Spinal cord (tissue), 10 donors: ENCODE data around the gene AGBL3. TPM values are rescaled to one million over a fixed set of nuclear protein-coding genes. Genes with fewer than 3 reads are reported as not detected.

Experiments
- DNase-seq, 6 donors: peaks; one replicate each; pipeline versions ENCODE4 v3.0.0 to v3.0.0-alpha.2; 2013 to 2015; ENCODE audit warnings: low spot score in 6 of 6, low read depth in 4 of 6
- H3K27ac ChIP-seq: one replicate; pipeline ENCODE4 v1.5.1; 2013; ENCODE audit warnings: low read depth, low read length, control low read depth
- H3K27me3 ChIP-seq: one replicate; pipeline ENCODE4 v1.6.1; 2013; ENCODE audit warnings: low read length; ENCODE audit not compliant: control insufficient read depth, insufficient read depth
- H3K36me3 ChIP-seq: one replicate; pipeline ENCODE4 v1.6.1; 2013; ENCODE audit warnings: low read length; ENCODE audit not compliant: control insufficient read depth, insufficient read depth
- H3K4me1 ChIP-seq: one replicate; pipeline ENCODE4 v1.6.1; 2013; ENCODE audit warnings: low read length; ENCODE audit not compliant: control insufficient read depth, insufficient read depth
- H3K4me3 ChIP-seq: one replicate; pipeline ENCODE4 v1.5.1; 2013; ENCODE audit warnings: low read depth, low read length, control low read depth
- H3K9me3 ChIP-seq: one replicate; pipeline ENCODE4 v1.6.1; 2013; ENCODE audit warnings: low read length; ENCODE audit not compliant: control insufficient read depth, insufficient read depth
- WGBS: methylation state at CpG from one replicate; pipeline ENCODE4 v1.1.5; 2013; ENCODE audit warnings: missing lambda C conversion rate; ENCODE audit not compliant: insufficient coverage; 5-methylcytosine and 5-hydroxymethylcytosine counted together
- polyA plus RNA-seq, 2 donors: library from polyadenylated mRNA; unstranded; fragments of 120-200 nt; gene quantifications; one replicate each; pipeline ENCODE4 v1.2.1, GENCODE V29; 2013; ENCODE audit not compliant: insufficient read length in 2 of 2
- total RNA-seq, 2 donors: library from RNA; depleted of rRNA in 1 of 2; stranded (reverse); fragments of 120-200 nt in 1 of 2; fragments of >200 nt in 1 of 2; gene quantifications; one replicate each; pipeline versions ENCODE4 v1.2.3 to v1.2.4, GENCODE V29; 2013 to 2014
- donor health status: healthy.

The AGBL3 gene
- total and polyA plus RNA-seq, 4 donors = 5.5 to 8.3 (median 6.8) TPM

- DNase-seq = no peak
- H3K4me3 ChIP-seq = no peak overlapping the region
- WGBS = 95% methylated on average over 2 of the region's 2 CpGs
- H3K9me3 ChIP-seq = peaks cover 6% of the 10 kb centered on the region
- H3K27me3 ChIP-seq = no peaks in the 10 kb centered on the region
- no peaks in the 10 kb centered on the region for H3K36me3 ChIP-seq
- H3K4me1 ChIP-seq = no peaks in the 10 kb centered on the region
- no peak overlapping the region for H3K27ac ChIP-seq
These were observed 164.8 kb downstream of the AGBL3 start for GRCh38 chr7:135151132-135151531.

GRCh38 chr7:135151533-135151932 is 165.2 kb downstream of the AGBL3 start:
- Histone ChIP-seq H3K36me3 (no peaks in the 10 kb centered on the region), H3K4me1 (no peaks in the 10 kb centered on the region), H3K27ac (no peak overlapping the region), H3K4me3 (no peak overlapping the region), H3K27me3 (no peaks in the 10 kb centered on the region), H3K9me3 (peaks cover 6% of the 10 kb centered on the region)
- 85% methylated on average over 6 of the region's 6 CpGs for WGBS
- DNase-seq = no peak

- no CpG with 5 or more reads among the region's 1 CpG for WGBS
- no peak for DNase-seq
- no peak overlapping the region for H3K27ac ChIP-seq
These were observed 166.1 kb downstream of the AGBL3 start for GRCh38 chr7:135152442-135152841.

GRCh38 chr7:135154734-135155133 is 168.4 kb downstream of the AGBL3 start:
- peaks cover 3% of the 10 kb centered on the region for H3K36me3 ChIP-seq
- H3K27me3 ChIP-seq = no peaks in the 10 kb centered on the region
- peaks cover 10% of the 10 kb centered on the region for H3K4me1 ChIP-seq
- WGBS = no CpG with 5 or more reads among the region's 1 CpG
- peaks cover 6% of the 10 kb centered on the region for H3K9me3 ChIP-seq
- H3K4me3 ChIP-seq = no peak overlapping the region
- DNase-seq = no peak
- H3K27ac ChIP-seq = no peak overlapping the region

More at GRCh38 chr7:135152442-135152841, 166.1 kb downstream of the AGBL3 start:
- no peaks in the 10 kb centered on the region for H3K36me3 ChIP-seq
- H3K27me3 ChIP-seq = no peaks in the 10 kb centered on the region
- no peak overlapping the region for H3K4me3 ChIP-seq
- peaks cover 6% of the 10 kb centered on the region for H3K9me3 ChIP-seq
- no peaks in the 10 kb centered on the region for H3K4me1 ChIP-seq

- peaks cover 10% of the 10 kb centered on the region for H3K4me1 ChIP-seq
- WGBS = no CpG with 5 or more reads among the region's 1 CpG
These were observed 170.0 kb downstream of the AGBL3 start for GRCh38 chr7:135156290-135156689.

GRCh38 chr7:135158141-135158655 is 171.9 kb downstream of the AGBL3 start:
- peak overlapping the region; percentile 38 for H3K27ac ChIP-seq
- no peak overlapping the region for H3K4me3 ChIP-seq
- peaks cover 14% of the 10 kb centered on the region for H3K4me1 ChIP-seq
- WGBS = no CpG with 5 or more reads among the region's 1 CpG
- H3K36me3 ChIP-seq = peaks cover 6% of the 10 kb centered on the region
- no peak for DNase-seq
- peaks cover 6% of the 10 kb centered on the region for H3K9me3 ChIP-seq
- no peaks in the 10 kb centered on the region for H3K27me3 ChIP-seq

More at GRCh38 chr7:135156290-135156689, 170.0 kb downstream of the AGBL3 start:
- no peak for DNase-seq
- Histone ChIP-seq H3K36me3 (peaks cover 3% of the 10 kb centered on the region), H3K27ac (no peak overlapping the region), H3K9me3 (peaks cover 6% of the 10 kb centered on the region), H3K27me3 (no peaks in the 10 kb centered on the region), H3K4me3 (no peak overlapping the region)

- Histone ChIP-seq H3K27ac (peak overlapping the region; percentile 38), H3K27me3 (no peaks in the 10 kb centered on the region), H3K4me3 (no peak overlapping the region), H3K4me1 (peaks cover 14% of the 10 kb centered on the region), H3K9me3 (peaks cover 6% of the 10 kb centered on the region), H3K36me3 (peaks cover 8% of the 10 kb centered on the region)
- 82% methylated on average over 4 of the region's 6 CpGs for WGBS
- DNase-seq = no peak
These were observed 172.6 kb downstream of the AGBL3 start for GRCh38 chr7:135158874-135159273.

GRCh38 chr7:135159359-135160085 is 173.2 kb downstream of the AGBL3 start:
- no peak overlapping the region for H3K27ac ChIP-seq
- H3K36me3 ChIP-seq = peaks cover 12% of the 10 kb centered on the region
- H3K27me3 ChIP-seq = no peaks in the 10 kb centered on the region
- H3K4me1 ChIP-seq = peaks cover 14% of the 10 kb centered on the region
- WGBS = 90% methylated on average over 1 of the region's 2 CpGs
- peaks cover 6% of the 10 kb centered on the region for H3K9me3 ChIP-seq
- DNase-seq = no peak
- H3K4me3 ChIP-seq = no peak overlapping the region

GRCh38 chr7:135160098-135160857 is 174.0 kb downstream of the AGBL3 start:
- Histone ChIP-seq H3K27ac (no peak overlapping the region), H3K4me3 (no peak overlapping the region), H3K9me3 (peaks cover 3% of the 10 kb centered on the region), H3K27me3 (no peaks in the 10 kb centered on the region), H3K4me1 (peaks cover 16% of the 10 kb centered on the region), H3K36me3 (peaks cover 17% of the 10 kb centered on the region)
- no peak for DNase-seq
- 100% methylated on average over 1 of the region's 5 CpGs for WGBS
